HepG2 (cell line): ENCODE results near the gene SEMA4F. TPM values are rescaled to one million over a fixed set of nuclear protein-coding genes. Genes with fewer than 3 reads are reported as not detected.

Experiments
- E2F5 ChIP-seq: sonication (generic); formaldehyde crosslinking; conservative IDR thresholded peaks from 2 replicates; pipeline ENCODE4 v1.4.0; 2020; ENCODE audit warnings: missing genetic modification reagents
- GABPB1 ChIP-seq: IDR thresholded peaks from 2 replicates; pipeline ENCODE4 v1.6.1; 2016; ENCODE audit warnings: mild to moderate bottlenecking, missing genetic modification reagents, moderate library complexity, missing compliant biosample characterization
- HHEX ChIP-seq: IDR thresholded peaks from 2 replicates; pipeline ENCODE4 v1.6.1; 2016; ENCODE audit warnings: control low read depth
- HNRNPH1 ChIP-seq: fragments of 200-400 bp; formaldehyde crosslinking; optimal IDR thresholded peaks from 2 replicates; pipeline ENCODE3; 2017; ENCODE audit warnings: mild to moderate bottlenecking, low read depth, low read length
- HOXD1 ChIP-seq: sonication (generic); formaldehyde crosslinking; IDR thresholded peaks from 2 replicates; pipeline ENCODE4 v1.5.0; 2020; ENCODE audit warnings: missing genetic modification reagents
- IKZF1 ChIP-seq: fragments of 450-650 bp; IDR thresholded peaks from 2 replicates; pipeline ENCODE4 v1.7.1; 2016
- MTA1 ChIP-seq: sonication (generic); formaldehyde crosslinking; IDR thresholded peaks from 2 replicates; pipeline ENCODE4 v1.4.0; 2020; ENCODE audit warnings: missing genetic modification reagents, mild to moderate bottlenecking, borderline replicate concordance
- NFAT5 ChIP-seq: sonication (generic); formaldehyde crosslinking; IDR thresholded peaks from 2 replicates; pipeline ENCODE4 v1.4.0; 2020; ENCODE audit warnings: missing genetic modification reagents
- NFKBIZ ChIP-seq: IDR thresholded peaks from 2 replicates; pipeline ENCODE4 v1.6.1; 2018; ENCODE audit warnings: missing genetic modification reagents, missing compliant biosample characterization
- NR1H2 ChIP-seq: sonication (generic); formaldehyde crosslinking; IDR thresholded peaks from 2 replicates; pipeline ENCODE4 v1.8.1; 2022; ENCODE audit warnings: low read depth, missing genetic modification reagents, borderline replicate concordance
- PAF1 ChIP-seq: IDR thresholded peaks from 2 replicates; pipeline ENCODE4 v1.6.1; 2016; ENCODE audit warnings: missing genetic modification reagents, missing compliant biosample characterization
- PATZ1 ChIP-seq: sonication (generic); formaldehyde crosslinking; IDR thresholded peaks from 2 replicates; pipeline ENCODE4 v1.4.0; 2020; ENCODE audit warnings: missing genetic modification reagents
- POLR2A ChIP-seq, 2 experiments: IDR thresholded peaks; 2 replicates each; pipeline ENCODE4 v1.6.1; 2011; ENCODE audit warnings: low read depth in 2 of 2, low read length in 2 of 2, mild to moderate bottlenecking in 1 of 2, moderate library complexity in 1 of 2; ENCODE audit not compliant: insufficient read depth in 1 of 2
- SMAD1 ChIP-seq: sonication (generic); formaldehyde crosslinking; IDR thresholded peaks from 2 replicates; pipeline ENCODE4 v1.4.0; 2020; ENCODE audit warnings: missing genetic modification reagents, low read depth, mild to moderate bottlenecking, borderline replicate concordance
- TEAD3 ChIP-seq: optimal IDR thresholded peaks from 2 replicates; pipeline ENCODE3; 2016; ENCODE audit warnings: borderline replicate concordance
- THYN1 ChIP-seq: sonication (generic); formaldehyde crosslinking; IDR thresholded peaks from 2 replicates; pipeline ENCODE4 v1.8.1; 2023; ENCODE audit warnings: low read depth, mild to moderate bottlenecking, moderate library complexity, missing genetic modification reagents, borderline replicate concordance
- ZFP36 ChIP-seq: fragments of 150-350 bp; IDR thresholded peaks from 2 replicates; pipeline ENCODE4 v1.6.1; 2018; ENCODE audit warnings: borderline replicate concordance, low read length, low read depth; ENCODE audit not compliant: partially characterized antibody
- ZFP91 ChIP-seq: sonication (generic); formaldehyde crosslinking; IDR thresholded peaks from 2 replicates; pipeline ENCODE4 v1.9.0; 2022; ENCODE audit warnings: missing genetic modification reagents, mild to moderate bottlenecking, borderline replicate concordance
- ZNF282 ChIP-seq: fragments of 450-650 bp; IDR thresholded peaks from 2 replicates; pipeline ENCODE4 v1.6.1; 2018; ENCODE audit not compliant: partially characterized antibody
- ZNF567 ChIP-seq: sonication (generic); formaldehyde crosslinking; IDR thresholded peaks from 2 replicates; pipeline ENCODE4 v1.8.1; 2023; ENCODE audit warnings: mild to moderate bottlenecking, missing genetic modification reagents, borderline replicate concordance
- ZNF629 ChIP-seq: sonication (generic); formaldehyde crosslinking; conservative IDR thresholded peaks from 2 replicates; pipeline ENCODE4 v1.5.0; 2020; ENCODE audit warnings: missing genetic modification reagents
- polyA plus RNA-seq, 8 experiments: library from polyadenylated mRNA; depleted of rRNA in 3 of 8; stranded (reverse) in 7 of 8; unstranded in 1 of 8; fragments of >200 nt; fragmentation: Illumina TruSeq in 4 of 8; extraction: Trizol in 4 of 8; gene quantifications; 2 replicates each; pipeline versions ENCODE4 v1.2.1 to v1.2.3, GENCODE V29; 2011 to 2016; ENCODE audit warnings: low read depth in 4 of 8, missing spikeins in 1 of 8, mixed read lengths in 1 of 8; ENCODE audit not compliant: insufficient read depth in 1 of 8
- total RNA-seq, 5 experiments: library from RNA; depleted of rRNA; stranded (reverse); fragments of >200 nt; fragmentation: Illumina TruSeq; extraction: Trizol; gene quantifications; 2 replicates each; pipeline ENCODE4 v1.2.3, GENCODE V29; 2016; ENCODE audit warnings: low read depth in 1 of 5

The SEMA4F gene
- total and polyA plus RNA-seq, 2 of the 13 experiments (the other 11 are each of a cell fraction or from before 2014, with no cell fraction given): 7.1 to 10.3 TPM

GRCh38 chr2:74715081-74715791 is 61.2 kb downstream of the SEMA4F start (continued):
- 0 out of 2 replicates have a peak, but pooled peaks have one; percentile 47 for TF ChIP-seq NR1H2 (CRISPR knock-in tag)
- peak; percentile 6 for TF ChIP-seq TEAD3 (CRISPR knock-in tag)
- TF ChIP-seq ZNF282: no peak
- TF ChIP-seq PATZ1 (CRISPR knock-in tag): peak; percentile 57; the same call in 1 of the 2 replicates
- no peak for TF ChIP-seq IKZF1
- TF ChIP-seq MTA1 (CRISPR knock-in tag): peak; percentile 92; the same call in 1 of the 2 replicates
- TF ChIP-seq NFKBIZ (CRISPR knock-in tag): 0 out of 2 replicates have a peak, but pooled peaks have one; percentile 43
- TF ChIP-seq ZNF629 (CRISPR knock-in tag): no peak; the same call in 1 of the 2 replicates
- peak; percentile 79 for TF ChIP-seq GABPB1 (CRISPR knock-in tag)
- no peak for TF ChIP-seq HNRNPH1
- no peak for TF ChIP-seq E2F5
- no peak for TF ChIP-seq ZFP36
- TF ChIP-seq POLR2A (IDR thresholded peaks at IDR 0.05; ENCODE audit: insufficient read depth in 1 of 2, low read depth in 2 of 2, low read length in 2 of 2): no peak
- 0 out of 2 replicates have a peak, but pooled peaks have one; percentile 28 for TF ChIP-seq ZNF567 (CRISPR knock-in tag)
- peak; percentile 96 for TF ChIP-seq ZFP91
- TF ChIP-seq NFAT5 (CRISPR knock-in tag): peak; percentile 87; the same call in 1 of the 2 replicates
- no peak for TF ChIP-seq HOXD1 (CRISPR knock-in tag)
- TF ChIP-seq HHEX (CRISPR knock-in tag): no peak
- peak; percentile 94; the same call in 1 of the 2 replicates for TF ChIP-seq SMAD1
- TF ChIP-seq PAF1: no peak
- TF ChIP-seq THYN1: no peak
